GM12875 (cell line): ENCODE data around the gene SELENOH.

Source experiments
- H3K4me3 ChIP-seq: one replicate; pipeline ENCODE4 v1.5.1; 2011; ENCODE audit warnings: low read depth, low read length, control low read depth
- TF ChIP-seq, protein P1 (sequence below): IDR thresholded peaks from 2 replicates; pipeline ENCODE4 v1.5.1; 2011; ENCODE audit warnings: low read depth, mild to moderate bottlenecking, control low read depth, inconsistent platforms, low read length, moderate library complexity, borderline replicate concordance; ENCODE audit not compliant: insufficient read depth

The SELENOH gene

DNA sequence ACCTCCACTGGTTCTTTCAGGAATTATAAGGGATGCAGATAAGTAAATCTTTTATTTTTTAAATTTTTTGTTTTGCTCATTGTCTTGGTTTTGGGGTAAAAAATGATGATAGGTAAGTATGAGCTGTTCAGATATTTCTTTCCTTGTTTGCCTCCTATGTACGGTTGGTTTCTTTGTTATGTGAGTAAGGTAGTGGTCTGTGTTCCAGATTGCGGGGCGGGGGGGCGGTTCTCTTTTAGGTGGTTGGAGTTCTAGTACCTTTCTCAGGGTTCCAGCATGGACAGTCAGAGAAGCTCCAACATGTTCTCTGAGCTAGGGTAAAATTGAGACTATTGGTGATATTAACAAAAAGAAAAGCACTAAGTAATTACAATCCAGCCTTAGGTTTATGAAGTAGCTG, 22.7 kb downstream of the SELENOH start:
- H3K4me3 ChIP-seq = peak overlapping the region; percentile 77
- TF ChIP-seq, protein P1, sequence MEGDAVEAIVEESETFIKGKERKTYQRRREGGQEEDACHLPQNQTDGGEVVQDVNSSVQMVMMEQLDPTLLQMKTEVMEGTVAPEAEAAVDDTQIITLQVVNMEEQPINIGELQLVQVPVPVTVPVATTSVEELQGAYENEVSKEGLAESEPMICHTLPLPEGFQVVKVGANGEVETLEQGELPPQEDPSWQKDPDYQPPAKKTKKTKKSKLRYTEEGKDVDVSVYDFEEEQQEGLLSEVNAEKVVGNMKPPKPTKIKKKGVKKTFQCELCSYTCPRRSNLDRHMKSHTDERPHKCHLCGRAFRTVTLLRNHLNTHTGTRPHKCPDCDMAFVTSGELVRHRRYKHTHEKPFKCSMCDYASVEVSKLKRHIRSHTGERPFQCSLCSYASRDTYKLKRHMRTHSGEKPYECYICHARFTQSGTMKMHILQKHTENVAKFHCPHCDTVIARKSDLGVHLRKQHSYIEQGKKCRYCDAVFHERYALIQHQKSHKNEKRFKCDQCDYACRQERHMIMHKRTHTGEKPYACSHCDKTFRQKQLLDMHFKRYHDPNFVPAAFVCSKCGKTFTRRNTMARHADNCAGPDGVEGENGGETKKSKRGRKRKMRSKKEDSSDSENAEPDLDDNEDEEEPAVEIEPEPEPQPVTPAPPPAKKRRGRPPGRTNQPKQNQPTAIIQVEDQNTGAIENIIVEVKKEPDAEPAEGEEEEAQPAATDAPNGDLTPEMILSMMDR = no peak

DNA sequence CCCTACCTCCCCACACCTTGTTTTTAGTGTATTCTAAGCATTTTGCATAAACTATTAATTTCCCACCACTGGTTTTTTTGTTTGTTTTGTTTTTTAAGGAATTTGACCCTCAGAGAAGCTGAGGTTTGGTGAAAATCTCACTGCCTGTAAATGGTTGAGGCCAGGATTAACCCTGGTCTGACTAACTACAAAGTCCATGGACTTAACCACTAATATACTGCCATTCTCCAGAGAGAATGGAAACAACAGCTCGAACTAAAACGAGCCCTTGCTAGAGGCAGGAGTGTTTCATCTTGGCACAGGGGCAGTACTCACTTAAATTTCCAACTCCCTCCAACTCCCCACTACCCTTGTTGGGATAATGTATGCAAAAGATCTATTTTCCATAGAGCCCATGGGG, 23.3 kb downstream of the SELENOH start:
- TF ChIP-seq, protein P1 = no peak
- H3K4me3 ChIP-seq = no peak overlapping the region

DNA sequence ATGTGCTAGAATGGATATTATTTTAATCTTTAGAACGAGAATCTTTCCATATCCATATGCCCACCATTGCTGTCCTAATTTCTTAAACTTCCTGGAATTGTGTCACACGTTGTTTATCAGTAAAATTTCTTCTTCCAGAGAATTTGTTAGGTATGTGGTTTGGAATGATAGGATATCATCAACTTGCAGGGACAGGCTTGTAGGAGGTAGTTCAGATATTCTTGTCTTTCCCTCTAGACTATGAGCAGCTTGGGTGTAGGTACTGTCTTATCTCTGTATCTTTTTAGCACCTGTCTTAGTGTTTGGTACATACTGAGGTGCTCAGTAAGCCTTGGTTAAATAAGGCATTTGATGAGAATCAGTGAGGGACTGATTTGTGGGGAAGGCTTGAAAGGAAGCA, 23.7 kb downstream of the SELENOH start:
- H3K4me3 ChIP-seq = no peak overlapping the region
- TF ChIP-seq, protein P1 = no peak

DNA sequence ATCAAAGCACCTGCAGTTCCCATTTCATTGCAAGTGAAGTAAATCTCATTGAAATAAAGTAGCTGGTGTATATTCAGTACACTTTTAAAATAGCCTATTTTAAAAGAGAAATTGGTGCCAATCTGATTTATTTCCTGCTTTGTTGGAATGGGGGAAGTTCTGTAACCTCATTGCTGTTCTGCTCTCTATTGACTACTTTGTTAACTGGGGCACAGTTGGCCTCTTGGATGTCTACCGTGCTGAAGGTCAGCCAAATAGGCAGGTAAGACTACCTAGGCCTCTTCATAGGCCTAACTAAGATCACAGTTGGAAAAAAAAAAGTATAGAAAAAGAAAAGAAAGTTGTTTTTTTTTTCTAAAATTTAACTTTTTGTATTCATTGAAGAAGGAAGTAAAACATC, 29.5 kb downstream of the SELENOH start:
- no peak overlapping the region for H3K4me3 ChIP-seq
- TF ChIP-seq, protein P1 = no peak

DNA sequence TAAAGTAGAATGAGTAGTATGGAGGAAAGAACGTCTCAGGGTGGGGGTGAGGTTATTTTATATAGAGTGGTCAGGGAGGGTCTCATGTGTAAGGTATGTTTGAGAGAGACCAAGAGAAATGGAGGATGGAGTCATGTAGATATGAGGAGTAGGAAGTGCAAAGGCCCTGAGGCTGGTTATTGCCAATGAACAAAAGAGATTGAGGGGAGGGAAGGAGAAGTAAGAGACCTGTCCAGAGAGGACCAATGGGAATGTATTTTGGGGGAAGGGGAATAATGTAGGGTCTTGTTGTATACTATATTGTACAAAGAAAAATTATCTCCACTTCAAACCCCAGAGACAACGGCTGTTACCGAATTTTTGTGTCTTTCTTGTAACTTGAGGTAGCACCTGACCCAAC, 30.1 kb downstream of the SELENOH start:
- no peak overlapping the region for H3K4me3 ChIP-seq
- TF ChIP-seq, protein P1 = no peak

DNA sequence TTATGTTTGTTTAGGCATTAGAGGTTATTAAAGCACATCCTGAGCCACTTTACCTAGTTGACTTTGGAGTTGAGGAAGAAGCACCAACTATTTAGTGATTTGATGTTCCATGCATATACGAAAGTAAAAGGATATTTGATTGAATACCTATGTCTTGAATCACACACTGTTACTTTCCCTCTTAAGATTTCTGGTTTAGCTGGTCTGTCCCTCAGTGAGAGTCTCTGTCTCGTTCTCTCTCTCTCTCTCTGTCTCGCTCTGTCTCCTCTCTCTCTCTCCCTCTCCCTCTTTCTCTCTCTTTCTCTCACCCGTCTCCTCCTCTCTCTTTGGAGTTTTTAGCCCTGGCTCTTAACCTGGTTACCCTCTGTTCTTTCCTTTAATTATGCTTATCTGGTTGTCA, 31.3 kb downstream of the SELENOH start:
- no peak overlapping the region for H3K4me3 ChIP-seq

DNA sequence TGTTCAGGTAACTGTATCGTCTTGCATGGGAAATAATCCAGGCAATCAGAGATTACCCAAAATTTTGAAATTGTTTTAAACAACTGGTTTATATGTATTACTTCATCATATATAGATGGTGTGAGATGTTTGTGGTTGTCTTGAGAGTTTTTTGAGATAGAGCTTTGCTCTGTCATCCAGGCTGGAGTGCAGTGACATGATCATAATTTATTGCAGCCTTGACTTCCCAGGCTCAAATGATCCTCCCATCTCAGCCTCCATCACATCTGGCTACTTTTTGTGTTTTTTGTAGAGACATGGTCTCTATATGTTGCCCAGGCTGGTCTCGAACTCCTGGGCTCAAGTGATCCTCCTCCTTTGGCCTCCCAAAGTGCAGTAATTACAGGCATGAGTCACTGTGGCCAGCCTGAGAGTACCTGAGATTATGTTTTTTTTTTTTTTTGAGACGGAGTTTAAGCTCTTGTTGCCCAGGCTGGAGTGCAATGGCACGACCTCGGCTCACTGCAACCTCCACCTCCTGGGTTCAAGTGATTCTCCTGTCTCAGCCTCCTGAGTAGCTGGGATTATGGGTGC, 31.8 kb downstream of the SELENOH start:
- H3K4me3 ChIP-seq = no peak overlapping the region
- TF ChIP-seq, protein P1 = no peak

More for the DNA sequence above, 31.3 kb downstream of the SELENOH start:
- TF ChIP-seq, protein P1 = no peak
